ENCODE measurements around the gene RTTN.

GRCh38 chr18:70221156-70221914 is 15.8 kb upstream of the RTTN start:
- no peak for TF ChIP-seq REST (IDR thresholded peaks at IDR 0.05; ENCODE audit: low read depth, low read length)
- no peak for TF ChIP-seq FOS (IDR thresholded peaks at IDR 0.05; ENCODE audit: borderline replicate concordance, extremely low read depth, insufficient read length)
- TF ChIP-seq POLR2AphosphoS2 (IDR thresholded peaks at IDR 0.05; ENCODE audit: low read depth, low read length): no peak
- no peak for TF ChIP-seq MAX (IDR thresholded peaks at IDR 0.05; ENCODE audit: low read depth, low read length)
- no peak for TF ChIP-seq EZH2 (IDR thresholded peaks at IDR 0.05; ENCODE audit: borderline replicate concordance, control insufficient read depth, low read depth, low read length)
- no peak for TF ChIP-seq CTCF (IDR thresholded peaks at IDR 0.05 in 2 of 3, conservative IDR thresholded peaks at IDR 0.05 in 1 of 3; ENCODE audit: control insufficient read depth in 2 of 3, extremely low read depth in 1 of 3, insufficient read depth in 1 of 3, low read depth in 3 of 3, low read length in 3 of 3)
- TF ChIP-seq JUND (IDR thresholded peaks at IDR 0.05; ENCODE audit: low read depth, low read length): no peak
- TF ChIP-seq SMARCA5 (IDR thresholded peaks at IDR 0.05): no peak
- no peak for TF ChIP-seq RAD51 (IDR thresholded peaks at IDR 0.05)
